Measurements from ENCODE around the gene MYCN.

DNA sequence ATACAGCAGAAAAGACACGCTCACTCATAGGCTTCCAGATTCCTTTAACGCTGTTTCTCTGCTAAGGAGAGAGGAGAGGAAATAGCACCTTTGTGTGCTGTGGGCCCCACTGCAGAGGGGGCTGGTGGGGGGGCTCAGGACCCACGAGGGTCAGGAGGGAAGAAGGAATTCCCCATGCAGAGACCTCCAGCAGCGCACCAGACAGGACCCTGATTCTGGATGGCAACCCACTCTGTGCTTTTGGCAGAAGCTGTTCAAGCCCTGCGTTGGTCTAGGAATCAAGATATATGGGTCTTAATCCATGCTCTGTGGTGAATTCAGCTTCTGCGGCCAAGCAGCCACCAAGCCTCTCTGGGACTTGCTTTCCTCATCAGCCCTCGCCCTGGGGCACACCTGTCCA lies 31.0 kb downstream of the MYCN start:
- TF ChIP-seq, protein P1, sequence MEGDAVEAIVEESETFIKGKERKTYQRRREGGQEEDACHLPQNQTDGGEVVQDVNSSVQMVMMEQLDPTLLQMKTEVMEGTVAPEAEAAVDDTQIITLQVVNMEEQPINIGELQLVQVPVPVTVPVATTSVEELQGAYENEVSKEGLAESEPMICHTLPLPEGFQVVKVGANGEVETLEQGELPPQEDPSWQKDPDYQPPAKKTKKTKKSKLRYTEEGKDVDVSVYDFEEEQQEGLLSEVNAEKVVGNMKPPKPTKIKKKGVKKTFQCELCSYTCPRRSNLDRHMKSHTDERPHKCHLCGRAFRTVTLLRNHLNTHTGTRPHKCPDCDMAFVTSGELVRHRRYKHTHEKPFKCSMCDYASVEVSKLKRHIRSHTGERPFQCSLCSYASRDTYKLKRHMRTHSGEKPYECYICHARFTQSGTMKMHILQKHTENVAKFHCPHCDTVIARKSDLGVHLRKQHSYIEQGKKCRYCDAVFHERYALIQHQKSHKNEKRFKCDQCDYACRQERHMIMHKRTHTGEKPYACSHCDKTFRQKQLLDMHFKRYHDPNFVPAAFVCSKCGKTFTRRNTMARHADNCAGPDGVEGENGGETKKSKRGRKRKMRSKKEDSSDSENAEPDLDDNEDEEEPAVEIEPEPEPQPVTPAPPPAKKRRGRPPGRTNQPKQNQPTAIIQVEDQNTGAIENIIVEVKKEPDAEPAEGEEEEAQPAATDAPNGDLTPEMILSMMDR (IDR thresholded peaks at IDR 0.05), result no peak
- TF ChIP-seq POLR2A (IDR thresholded peaks at IDR 0.05) (no peak), EP300 (IDR thresholded peaks at IDR 0.05) (no peak)

All from ovary (tissue), 3 donors.